OCI-LY1 (cell line): Measurements from ENCODE around the gene ANO2.

Source experiments
- CTCF ChIP-seq: fragments of 200-600 bp; sonication (generic), shearing (Covaris generic); IDR thresholded peaks from 2 replicates; pipeline ENCODE4 v1.5.1; 2017; ENCODE audit warnings: mild to moderate bottlenecking, antibody characterized with exemption, low read length, moderate library complexity, mixed read lengths
- EZH2 ChIP-seq: fragments of 200-600 bp; sonication (generic), shearing (Covaris generic); IDR thresholded peaks from 2 replicates; pipeline ENCODE4 v1.8.0; 2017; ENCODE audit warnings: borderline replicate concordance, mixed run types, mild to moderate bottlenecking, antibody characterized with exemption, low read length, moderate library complexity, mixed read lengths

- TF ChIP-seq CTCF (no peak), EZH2 (no peak)
Observed at GRCh38 chr12:5923751-5924150, 21.3 kb downstream of the ANO2 start.
